Measurements from ENCODE around the gene OR5B21.

- peak; percentile 50 to 73 (median 63) for TF ChIP-seq CTCF (IDR thresholded peaks at IDR 0.05)
- no peak for TF ChIP-seq POLR2A (IDR thresholded peaks at IDR 0.05)
- TF ChIP-seq EP300 (IDR thresholded peaks at IDR 0.05) = no peak
- peak; percentile 19 for TF ChIP-seq POLR2AphosphoS5 (IDR thresholded peaks at IDR 0.05)
Observed at GRCh38 chr11:58524232-58525036, 16.5 kb upstream of the OR5B21 start.
